Measurements from ENCODE around the gene NPLOC4.
"Not testable (repeated sequence)": the region's sequence is repeated elsewhere in the genome, so short reads cannot be mapped to it uniquely, and the experiment has no call there.

Gene NPLOC4

GRCh38 chr17:81535480-81536298 is 101.2 kb downstream of the NPLOC4 start:
- no peak for DNase-seq (ENCODE audit: low read depth in 3 of 3, low spot score in 1 of 3)

GRCh38 chr17:81535007-81535328 is 101.9 kb downstream of the NPLOC4 start:
- DNase-seq (ENCODE audit: low read depth in 3 of 3, low spot score in 1 of 3): no peak

- DNase-seq (ENCODE audit: low read depth in 3 of 3, low spot score in 1 of 3): no peak
Measured at GRCh38 chr17:81534157-81535006, 102.5 kb downstream of the NPLOC4 start.

- DNase-seq (ENCODE audit: low read depth in 3 of 3, low spot score in 1 of 3): no peak
Measured at GRCh38 chr17:81533339-81534141, 103.4 kb downstream of the NPLOC4 start.

DNA sequence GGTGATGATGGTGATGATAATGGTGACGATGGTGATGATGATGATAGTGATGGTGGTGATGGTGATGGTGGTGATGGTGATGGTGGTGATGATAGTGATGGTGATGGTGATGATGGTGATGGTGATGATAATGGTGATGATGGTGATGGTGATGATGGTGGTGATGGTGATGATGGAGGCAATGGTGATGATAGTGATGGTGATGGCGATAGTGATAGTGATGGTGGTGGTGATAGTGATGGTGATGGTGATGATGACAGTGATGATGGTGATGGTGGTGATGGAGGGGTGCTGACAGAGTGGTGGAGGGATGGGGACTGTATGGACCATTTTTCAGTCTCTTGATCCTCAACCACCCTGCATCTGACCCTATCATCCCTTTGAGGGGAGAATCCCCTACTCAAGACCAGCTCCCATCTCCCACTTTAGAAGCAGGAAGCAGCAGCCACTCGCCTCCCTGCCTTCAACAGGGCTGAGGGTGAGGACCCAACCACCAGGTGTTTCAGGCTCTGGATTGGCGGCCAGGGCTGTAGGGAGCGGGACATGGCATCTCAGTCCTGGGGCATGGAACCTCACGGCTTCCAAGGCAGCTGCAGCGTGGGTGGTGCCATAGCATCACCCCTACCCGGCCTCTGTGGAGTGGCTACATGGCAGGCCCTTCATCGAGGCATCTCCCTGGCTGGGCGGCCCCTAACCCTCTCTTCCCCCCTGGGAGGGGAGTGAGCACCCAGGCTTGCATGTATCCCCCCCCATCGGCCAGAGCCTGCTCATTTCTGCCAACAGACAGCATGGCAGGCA is 104.2 kb downstream of the NPLOC4 start:
- no peak for DNase-seq (ENCODE audit: low read depth in 3 of 3, low spot score in 1 of 3)

GRCh38 chr17:81531998-81532404 is 104.9 kb downstream of the NPLOC4 start:
- not testable (repeated sequence) for DNase-seq (ENCODE audit: low read depth in 3 of 3, low spot score in 1 of 3)

- not testable (repeated sequence) for DNase-seq (ENCODE audit: low read depth in 3 of 3, low spot score in 1 of 3)
Measured at GRCh38 chr17:81531013-81531412, 105.9 kb downstream of the NPLOC4 start.

DNA sequence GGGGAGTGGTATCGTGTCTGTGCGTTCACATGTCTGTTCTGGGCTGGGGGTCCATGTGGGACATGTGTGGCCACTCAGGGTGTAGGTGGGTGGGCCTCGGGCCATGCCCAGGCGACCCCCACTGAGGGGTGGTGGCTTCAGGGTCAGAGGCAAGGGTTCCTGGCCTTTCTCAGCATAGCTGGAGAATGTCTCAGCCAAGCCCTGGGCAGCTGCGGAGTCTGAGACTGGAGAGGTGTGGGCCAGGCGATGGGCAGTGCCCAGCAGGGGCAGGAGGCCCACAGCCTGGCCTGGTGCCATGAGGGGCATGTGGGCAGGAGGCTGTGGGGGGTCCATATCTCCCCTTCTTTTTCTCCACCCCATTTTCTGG is 107.5 kb downstream of the NPLOC4 start:
- no peak for DNase-seq (ENCODE audit: low read depth in 3 of 3, low spot score in 1 of 3)

DNA sequence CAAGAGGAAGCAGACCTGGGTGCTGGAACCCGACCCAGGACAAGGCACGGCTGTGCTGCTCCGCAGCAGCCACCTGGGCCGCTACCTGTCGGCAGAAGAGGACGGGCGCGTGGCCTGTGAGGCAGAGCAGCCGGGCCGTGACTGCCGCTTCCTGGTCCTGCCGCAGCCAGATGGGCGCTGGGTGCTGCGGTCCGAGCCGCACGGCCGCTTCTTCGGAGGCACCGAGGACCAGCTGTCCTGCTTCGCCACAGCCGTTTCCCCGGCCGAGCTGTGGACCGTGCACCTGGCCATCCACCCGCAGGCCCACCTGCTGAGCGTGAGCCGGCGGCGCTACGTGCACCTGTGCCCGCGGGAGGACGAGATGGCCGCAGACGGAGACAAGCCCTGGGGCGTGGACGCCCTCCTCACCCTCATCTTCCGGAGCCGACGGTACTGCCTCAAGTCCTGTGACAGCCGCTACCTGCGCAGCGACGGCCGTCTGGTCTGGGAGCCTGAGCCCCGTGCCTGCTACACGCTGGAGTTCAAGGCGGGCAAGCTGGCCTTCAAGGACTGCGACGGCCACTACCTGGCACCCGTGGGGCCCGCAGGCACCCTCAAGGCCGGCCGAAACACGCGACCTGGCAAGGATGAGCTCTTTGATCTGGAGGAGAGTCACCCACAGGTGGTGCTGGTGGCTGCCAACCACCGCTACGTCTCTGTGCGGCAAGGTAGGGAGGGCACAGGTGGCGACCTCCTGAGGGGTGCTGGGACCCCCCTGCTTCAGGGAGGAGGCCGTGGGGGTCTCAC is 108.1 kb downstream of the NPLOC4 start:
- DNase-seq (ENCODE audit: low read depth in 3 of 3, low spot score in 1 of 3): no peak

- no peak for DNase-seq (ENCODE audit: low read depth in 3 of 3, low spot score in 1 of 3)
Measured at GRCh38 chr17:81528384-81528650, 108.6 kb downstream of the NPLOC4 start.

GRCh38 chr17:81527591-81528383 is 109.1 kb downstream of the NPLOC4 start, which contains the start of gene FSCN2:
FSCN2 (plus strand) TSS chr17:81528377; CDS start chr17:81528532, 155 bp downstream.
- no peak for DNase-seq (ENCODE audit: low read depth in 3 of 3, low spot score in 1 of 3)

- no peak for DNase-seq (ENCODE audit: low read depth in 3 of 3, low spot score in 1 of 3)
Measured at GRCh38 chr17:81526662-81527571, 110.0 kb downstream of the NPLOC4 start.

GRCh38 chr17:81524865-81525159 is 112.1 kb downstream of the NPLOC4 start:
- no peak for DNase-seq (ENCODE audit: low read depth in 3 of 3, low spot score in 1 of 3)

DNA sequence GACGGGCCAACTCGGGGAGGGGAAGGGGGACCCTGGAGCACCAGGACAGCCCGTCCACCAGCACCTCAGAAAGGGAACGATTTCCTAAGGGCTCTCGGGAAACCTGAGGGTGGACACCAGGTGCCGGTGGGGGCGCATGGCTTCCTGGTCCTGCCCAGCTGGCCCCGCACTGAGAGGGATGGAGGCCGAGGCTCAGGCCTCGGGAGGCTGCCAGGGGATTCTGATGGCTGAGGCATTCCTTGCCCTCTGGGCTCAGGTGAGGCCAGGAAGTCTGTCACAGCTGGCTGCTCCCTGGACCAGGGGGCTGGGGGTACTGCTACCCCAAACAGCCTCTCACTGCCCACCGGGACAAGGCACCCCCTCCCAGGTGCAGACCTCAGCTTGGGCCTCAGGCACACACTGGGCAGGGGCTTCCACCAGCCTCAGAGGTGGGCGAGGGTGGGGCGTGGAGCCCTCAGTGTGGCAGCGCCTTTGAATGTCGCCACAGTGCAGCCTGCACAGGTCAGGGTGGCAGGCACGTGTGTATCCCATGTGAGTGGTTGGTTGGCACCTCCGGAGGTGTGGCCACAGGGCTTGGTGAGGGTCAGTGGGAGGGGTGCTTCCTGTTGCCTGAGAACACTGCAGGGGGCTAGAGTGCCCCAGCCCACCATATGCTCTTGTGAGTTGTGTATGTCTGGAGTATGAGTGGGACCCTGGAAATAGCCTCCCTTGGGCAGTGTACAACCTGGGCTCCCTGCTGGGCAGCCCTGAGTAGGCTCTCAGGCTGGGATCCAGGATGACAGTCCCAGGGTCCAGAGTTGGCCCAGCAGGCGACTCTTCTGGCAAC is 112.7 kb downstream of the NPLOC4 start:
- DNase-seq (ENCODE audit: low read depth in 3 of 3, low spot score in 1 of 3): no peak

- no peak for DNase-seq (ENCODE audit: low read depth in 3 of 3, low spot score in 1 of 3)
Measured at GRCh38 chr17:81523402-81524038, 113.4 kb downstream of the NPLOC4 start.

GRCh38 chr17:81522491-81523401 is 114.2 kb downstream of the NPLOC4 start:
- no peak for DNase-seq (ENCODE audit: low read depth in 3 of 3, low spot score in 1 of 3)
